ENCODE measurements around the gene COPS3. TPM values are rescaled to one million over a fixed set of nuclear protein-coding genes. Genes with fewer than 3 reads are reported as not detected.

The COPS3 gene
- total and polyA plus RNA-seq, 2 of the 4 experiments (the other 2 are of a cell fraction), result 71.4 to 144 TPM

DNA sequence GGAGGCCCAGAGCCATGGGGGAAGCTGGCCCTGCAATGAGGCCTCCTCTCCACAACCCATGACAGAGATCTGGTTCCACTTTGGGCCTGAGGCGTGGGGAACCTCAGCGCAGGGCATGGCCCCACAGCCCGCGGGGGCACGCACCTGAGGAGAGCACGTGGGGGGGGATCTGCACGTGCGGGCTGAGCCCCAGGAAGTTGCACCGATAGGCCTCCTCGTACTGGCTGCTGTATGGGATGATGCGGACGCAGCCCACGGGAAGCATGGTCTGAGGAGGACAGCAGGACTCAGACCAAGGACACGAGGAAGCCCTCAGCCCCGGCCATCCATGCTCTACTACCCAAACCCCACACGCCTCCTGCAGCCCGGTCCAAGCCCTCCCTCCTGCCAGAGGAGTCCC, 64.8 kb downstream of the COPS3 start:
- H4K20me1 ChIP-seq (ENCODE audit: insufficient read depth, low read length), result peaks cover 19% of the 10 kb centered on the region
- POLR2A ChIA-PET (ENCODE audit: unreplicated experiment), result no interaction called here
- CTCF ChIA-PET, result no interaction called here
- no peak overlapping the region for H3K27ac ChIP-seq (ENCODE audit: insufficient read depth, low read length)
- dilution Hi-C loops (cut with HindIII; ENCODE audit: low sequenced_read_pairs, unreplicated experiment) (no loop called here), intact Hi-C loops (cut with micrococcal nuclease) (no loop called here), in situ Hi-C loops (cut with MboI; ENCODE audit: low sequenced_read_pairs) (no loop called here)
- H3K4me1 ChIP-seq (ENCODE audit: control insufficient read depth, insufficient read depth, low read length), result no peaks in the 10 kb centered on the region
- no peak overlapping the region for H3K4me3 ChIP-seq (ENCODE audit: insufficient read depth, low read depth, low read length)
- no peak overlapping the region for H2BK15ac ChIP-seq (ENCODE audit: low read depth, low read length)
- H3K9me3 ChIP-seq (ENCODE audit: control insufficient read depth, insufficient read depth, low read length), result no peaks in the 10 kb centered on the region
- 100% methylated on average over 2 of the region's 17 CpGs; no CpG with 5 or more reads in 1 of the 2 experiments for WGBS, 2 experiments (ENCODE audit: extremely low coverage in 2 of 2, insufficient read length in 1 of 2)
- H3K23ac ChIP-seq (ENCODE audit: low read depth, low read length), result no peak overlapping the region
- no peak for DNase-seq
- no peak overlapping the region for H3K4ac ChIP-seq (ENCODE audit: low read depth, low read length)
- H2AK9ac ChIP-seq (replicated peaks; ENCODE audit: low read depth, low read length, poor library complexity), result no peak overlapping the region
- no peak overlapping the region for H4K91ac ChIP-seq (ENCODE audit: insufficient read depth, low read depth, low read length)
- no peak overlapping the region for H3K18ac ChIP-seq (ENCODE audit: low read depth, low read length)
- no peak overlapping the region for H2BK5ac ChIP-seq (ENCODE audit: low read depth, low read length, poor library complexity, severe bottlenecking)
- H2AK5ac ChIP-seq (ENCODE audit: low read depth, low read length), result no peak overlapping the region
- H3K79me1 ChIP-seq (ENCODE audit: low read depth in 1 of 2, low read length in 2 of 2), result peaks cover 2 to 37% of the 10 kb centered on the region in 2 experiments; a peak in 3 of 4 replicates
- H4K8ac ChIP-seq (ENCODE audit: low read depth in 2 of 2, low read length in 2 of 2), result no peak overlapping the region
- no peak overlapping the region for H3K4me2 ChIP-seq (ENCODE audit: low read depth, low read length)
- H2BK120ac ChIP-seq (ENCODE audit: low read depth, low read length), result no peak overlapping the region
- peaks cover 80% of the 10 kb centered on the region for H3K36me3 ChIP-seq (ENCODE audit: control insufficient read depth, insufficient read depth, low read length)
- no peak overlapping the region for H3K56ac ChIP-seq (ENCODE audit: extremely low read depth, insufficient read depth, low read length)
- BruUV-seq (replicated peaks), result no TSS peak
- no peak overlapping the region for H3K9ac ChIP-seq (ENCODE audit: low read depth, low read length)
- no peak for TF ChIP-seq CHD1 (IDR thresholded peaks at IDR 0.05; ENCODE audit: low read depth, low read length)
- no peak for TF ChIP-seq MAFK (IDR thresholded peaks at IDR 0.05; ENCODE audit: low read depth, low read length)
- TF ChIP-seq RFX5 (IDR thresholded peaks at IDR 0.05; ENCODE audit: low read depth, low read length), result no peak
- no peak for TF ChIP-seq FOS (IDR thresholded peaks at IDR 0.05; ENCODE audit: low read depth, low read length)
- no peak for TF ChIP-seq NFE2L2 (IDR thresholded peaks at IDR 0.05; ENCODE audit: low read depth, low read length)
- no peak for TF ChIP-seq MAZ (IDR thresholded peaks at IDR 0.05; ENCODE audit: borderline replicate concordance, low read depth, low read length)
- no peak for TF ChIP-seq CEBPB (IDR thresholded peaks at IDR 0.05; ENCODE audit: low read depth, low read length)
- no peak for TF ChIP-seq RCOR1 (IDR thresholded peaks at IDR 0.05; ENCODE audit: insufficient replicate concordance, low read length)
- TF ChIP-seq ELK1 (IDR thresholded peaks at IDR 0.05; ENCODE audit: borderline replicate concordance, low read depth, low read length), result no peak
- TF ChIP-seq RAD21 (IDR thresholded peaks at IDR 0.05; ENCODE audit: low read length), result no peak
- TF ChIP-seq, protein P1, sequence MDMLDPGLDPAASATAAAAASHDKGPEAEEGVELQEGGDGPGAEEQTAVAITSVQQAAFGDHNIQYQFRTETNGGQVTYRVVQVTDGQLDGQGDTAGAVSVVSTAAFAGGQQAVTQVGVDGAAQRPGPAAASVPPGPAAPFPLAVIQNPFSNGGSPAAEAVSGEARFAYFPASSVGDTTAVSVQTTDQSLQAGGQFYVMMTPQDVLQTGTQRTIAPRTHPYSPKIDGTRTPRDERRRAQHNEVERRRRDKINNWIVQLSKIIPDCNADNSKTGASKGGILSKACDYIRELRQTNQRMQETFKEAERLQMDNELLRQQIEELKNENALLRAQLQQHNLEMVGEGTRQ (IDR thresholded peaks at IDR 0.05; ENCODE audit: low read depth, low read length), result no peak
- TF ChIP-seq CTCF (conservative IDR thresholded peaks at IDR 0.05; ENCODE audit: low read depth, low read length), result no peak
- TF ChIP-seq MXI1 (IDR thresholded peaks at IDR 0.05; ENCODE audit: borderline replicate concordance, low read depth, low read length), result no peak
- TF ChIP-seq SMC3 (IDR thresholded peaks at IDR 0.05; ENCODE audit: low read depth, low read length), result no peak
- TF ChIP-seq BHLHE40 (IDR thresholded peaks at IDR 0.05; ENCODE audit: low read depth, low read length), result no peak
- no peak for TF ChIP-seq POLR2A (IDR thresholded peaks at IDR 0.05; ENCODE audit: low read depth, low read length)
- no peak for ATAC-seq (ENCODE audit: low read depth)
- no peak overlapping the region for H3K14ac ChIP-seq (replicated peaks; ENCODE audit: low read depth, low read length)
- no peaks in the 10 kb centered on the region for H3K27me3 ChIP-seq (ENCODE audit: control insufficient read depth, insufficient read depth, low read length)
- H2AFZ ChIP-seq (replicated peaks; ENCODE audit: low read length, poor library complexity), result no peak overlapping the region
- no peak overlapping the region for H4K5ac ChIP-seq (ENCODE audit: low read depth, low read length)
- no peak overlapping the region for H2BK20ac ChIP-seq (ENCODE audit: low read depth, low read length)
- H3K9me1 ChIP-seq (ENCODE audit: insufficient read depth, low read length), result peaks cover 8% of the 10 kb centered on the region; the same call in 1 of the 2 replicates
